ENCODE measurements around the gene TBL1XR1. TPM values are rescaled to one million over a fixed set of nuclear protein-coding genes. Genes with fewer than 3 reads are reported as not detected.
"Not testable (repeated sequence)": the region's sequence is repeated elsewhere in the genome, so short reads cannot be mapped to it uniquely, and the experiment has no call there.

TBL1XR1 gene
- total RNA-seq, 2 donors from 2014 or later, result 126 to 146 TPM

GRCh38 chr3:177210744-177211502, 13.6 kb upstream of the TBL1XR1 start:
- intact Hi-C loops (cut with DNase I), result no loop called here
- no peak for DNase-seq (ENCODE audit: low spot score)

- intact Hi-C loops (cut with DNase I), result no loop called here
- no peak for DNase-seq (ENCODE audit: low spot score)
These were observed 12.2 kb upstream of the TBL1XR1 start for GRCh38 chr3:177209509-177209908.

- intact Hi-C loops (cut with DNase I), result no loop called here
- no peak for DNase-seq (ENCODE audit: low spot score)
These were observed 11.5 kb upstream of the TBL1XR1 start for GRCh38 chr3:177208781-177209180.

GRCh38 chr3:177208223-177208622, 10.9 kb upstream of the TBL1XR1 start:
- intact Hi-C loops (cut with DNase I), result no loop called here
- no peak for DNase-seq (ENCODE audit: low spot score)

- intact Hi-C loops (cut with DNase I), result no loop called here
- no peak for DNase-seq (ENCODE audit: low spot score)
These were observed 9.7 kb upstream of the TBL1XR1 start for GRCh38 chr3:177206936-177207335.

GRCh38 chr3:177203689-177204395, 6.6 kb upstream of the TBL1XR1 start:
- no peak for DNase-seq (ENCODE audit: low spot score)
- intact Hi-C loops (cut with DNase I), result no loop called here

GRCh38 chr3:177203016-177203415, 5.7 kb upstream of the TBL1XR1 start:
- DNase-seq (ENCODE audit: low spot score); intact Hi-C loops (cut with DNase I): not testable (repeated sequence)

GRCh38 chr3:177201700-177202397, 4.6 kb upstream of the TBL1XR1 start:
- no peak for DNase-seq (ENCODE audit: low spot score)
- intact Hi-C loops (cut with DNase I), result no loop called here

GRCh38 chr3:177199206-177199760, 2.0 kb upstream of the TBL1XR1 start:
- intact Hi-C loops (cut with DNase I), result loop anchor here (5.0 to 10.0 kb wide), 2 partner anchors 144 to 158 kb away; no protein-coding TSS in a partner anchor
- no peak for DNase-seq (ENCODE audit: low spot score)

GRCh38 chr3:177197727-177198460, 612 bp upstream of the TBL1XR1 start:
- DNase-seq (ENCODE audit: low spot score), result no peak
- intact Hi-C loops (cut with DNase I), result loop anchor here (2.0 to 10.0 kb wide), 3 partner anchors 143 to 161 kb away; no protein-coding TSS in a partner anchor

GRCh38 chr3:177196456-177197040, 734 bp downstream of the TBL1XR1 start:
- no peak for DNase-seq (ENCODE audit: low spot score)
- intact Hi-C loops (cut with DNase I), result loop anchor here (2.0 to 10.0 kb wide), 3 partner anchors 142 to 162 kb away; no protein-coding TSS in a partner anchor

GRCh38 chr3:177196008-177196455, 1.2 kb downstream of the TBL1XR1 start:
- DNase-seq (ENCODE audit: low spot score), result no peak
- intact Hi-C loops (cut with DNase I), result loop anchor here (2.0 to 10.0 kb wide), 3 partner anchors 141 to 163 kb away; no protein-coding TSS in a partner anchor

- DNase-seq (ENCODE audit: low spot score), result no peak
- intact Hi-C loops (cut with DNase I), result loop anchor here (5.0 to 10.0 kb wide), 2 partner anchors 141 to 162 kb away; no protein-coding TSS in a partner anchor
These were observed 1.9 kb downstream of the TBL1XR1 start for GRCh38 chr3:177195242-177195991.

- no peak for DNase-seq (ENCODE audit: low spot score)
- intact Hi-C loops (cut with DNase I), result loop anchor here in 1 of 2 donors (10.0 kb wide), 1 partner anchor 139 kb away; no protein-coding TSS in a partner anchor
These were observed 3.0 kb downstream of the TBL1XR1 start for GRCh38 chr3:177194299-177194698.

GRCh38 chr3:177193688-177194268, 3.5 kb downstream of the TBL1XR1 start:
- DNase-seq (ENCODE audit: low spot score), result no peak
- intact Hi-C loops (cut with DNase I), result loop anchor here in 1 of 2 donors (10.0 kb wide), 1 partner anchor 139 kb away; no protein-coding TSS in a partner anchor

- intact Hi-C loops (cut with DNase I), result loop anchor here in 1 of 2 donors (10.0 kb wide), 1 partner anchor 138 kb away; no protein-coding TSS in a partner anchor
- not testable (repeated sequence) for DNase-seq (ENCODE audit: low spot score)
These were observed 4.0 kb downstream of the TBL1XR1 start for GRCh38 chr3:177193275-177193674.

All from posterior vena cava (tissue), 2 donors.